ENCODE data around the gene OLAH. TPM values are rescaled to one million over a fixed set of nuclear protein-coding genes. Genes with fewer than 3 reads are reported as not detected.

OLAH gene
- total and polyA plus RNA-seq, 10 donors, result 0.80 to 17.5 (median 3.5) TPM; not detected in 1

DNA sequence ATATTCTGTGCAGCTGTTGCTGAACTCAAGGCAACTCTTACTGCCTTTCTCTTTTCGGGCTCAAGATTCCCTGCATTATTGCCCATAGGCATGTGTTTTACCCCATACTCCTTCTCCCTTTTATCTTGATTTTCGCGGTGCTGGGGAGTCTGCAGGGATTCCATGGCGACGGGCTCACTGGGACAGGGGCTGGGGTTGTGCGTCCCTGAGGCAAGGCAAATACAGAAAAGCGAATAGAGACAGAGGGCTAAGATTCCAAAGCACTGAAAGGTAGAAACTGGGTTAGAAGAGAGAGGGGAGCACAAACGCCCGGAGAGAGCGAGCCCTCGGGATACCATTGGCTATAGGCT lies 52.9 kb downstream of the OLAH start:
- intact Hi-C loops (cut with DNase I; ENCODE audit: low total_unique reads), result loop anchor here (10.0 kb wide), 1 partner anchor 142 kb away; the partner anchor contains the start of genes DCLRE1C and MEIG1
- Histone ChIP-seq H3K4me3 (peak overlapping the region; percentile 85 to 98 (median 94)), H3K27me3 (replicated peaks in 1 of 7) (no peaks in the 10 kb centered on the region), H3K4me1 (peaks cover 16 to 50% (median 38%) of the 10 kb centered on the region in 6 donors), H3K9me3 (no peaks in the 10 kb centered on the region), H3K27ac (peak overlapping the region; percentile 93 to 98 (median 96)), H3K36me3 (peaks cover 0 to 21% (median 8%) of the 10 kb centered on the region in 6 donors)
- 0 to 3% (median 1%) methylated on average over 11 of the region's 11 CpGs for WGBS, 5 donors
- no peak for DNase-seq
- TF ChIP-seq POLR2AphosphoS5 (IDR thresholded peaks at IDR 0.05) (no peak), POLR2A (IDR thresholded peaks at IDR 0.05) (no peak)
- TF ChIP-seq, protein P1, sequence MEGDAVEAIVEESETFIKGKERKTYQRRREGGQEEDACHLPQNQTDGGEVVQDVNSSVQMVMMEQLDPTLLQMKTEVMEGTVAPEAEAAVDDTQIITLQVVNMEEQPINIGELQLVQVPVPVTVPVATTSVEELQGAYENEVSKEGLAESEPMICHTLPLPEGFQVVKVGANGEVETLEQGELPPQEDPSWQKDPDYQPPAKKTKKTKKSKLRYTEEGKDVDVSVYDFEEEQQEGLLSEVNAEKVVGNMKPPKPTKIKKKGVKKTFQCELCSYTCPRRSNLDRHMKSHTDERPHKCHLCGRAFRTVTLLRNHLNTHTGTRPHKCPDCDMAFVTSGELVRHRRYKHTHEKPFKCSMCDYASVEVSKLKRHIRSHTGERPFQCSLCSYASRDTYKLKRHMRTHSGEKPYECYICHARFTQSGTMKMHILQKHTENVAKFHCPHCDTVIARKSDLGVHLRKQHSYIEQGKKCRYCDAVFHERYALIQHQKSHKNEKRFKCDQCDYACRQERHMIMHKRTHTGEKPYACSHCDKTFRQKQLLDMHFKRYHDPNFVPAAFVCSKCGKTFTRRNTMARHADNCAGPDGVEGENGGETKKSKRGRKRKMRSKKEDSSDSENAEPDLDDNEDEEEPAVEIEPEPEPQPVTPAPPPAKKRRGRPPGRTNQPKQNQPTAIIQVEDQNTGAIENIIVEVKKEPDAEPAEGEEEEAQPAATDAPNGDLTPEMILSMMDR (IDR thresholded peaks at IDR 0.05 in 8 of 11, conservative IDR thresholded peaks at IDR 0.05 in 3 of 11), result no peak

DNA sequence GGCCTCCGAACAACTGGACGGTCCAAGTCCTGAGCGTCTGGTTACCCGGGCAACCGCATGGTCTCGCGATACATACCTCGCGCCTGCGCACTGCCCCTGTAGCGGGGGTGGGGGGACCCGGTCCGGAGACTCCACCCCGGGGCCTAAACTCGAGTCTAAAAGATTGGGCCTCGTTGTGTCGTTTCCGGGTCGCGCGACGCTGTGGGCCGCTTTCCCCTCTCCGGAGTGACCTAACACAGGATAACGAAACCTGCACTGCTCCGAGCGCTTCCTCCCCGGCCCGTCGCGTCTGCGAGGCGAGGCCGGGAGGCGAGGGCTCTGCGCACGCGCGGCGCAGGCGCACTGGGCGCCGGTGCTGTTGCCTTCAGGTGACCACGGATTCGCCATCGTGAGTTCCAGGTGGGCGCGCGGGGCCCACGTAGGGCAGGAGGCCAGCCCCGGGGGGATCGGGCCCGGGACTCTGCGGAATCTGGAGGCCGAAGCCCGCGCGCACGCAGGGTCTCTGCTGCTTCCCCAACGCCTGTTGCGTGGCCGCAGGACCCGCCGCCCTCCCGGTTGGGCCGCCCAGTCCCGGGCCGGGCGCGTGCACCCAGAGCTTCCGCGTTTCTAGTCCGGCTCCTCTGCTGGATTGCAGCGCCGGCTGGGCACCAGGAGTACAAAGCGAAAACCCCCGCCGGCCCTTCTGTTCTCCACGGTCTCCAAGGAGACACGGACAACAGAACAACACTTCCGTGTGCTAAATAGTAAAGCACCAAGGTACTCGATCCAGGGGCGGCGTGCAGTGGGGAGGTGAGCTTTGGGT lies 53.5 kb downstream of the OLAH start, which contains the start of gene RPP38:
Gene RPP38, plus strand, starts transcription at position 345 of the 802 bp plus-strand sequence. CDS start 5,960 bp downstream, outside the sequence.
- 0% methylated on average over 31 to 84 of the region's 84 CpGs for WGBS, 5 donors
- H3K4me1 ChIP-seq, result peaks cover 16 to 52% (median 38%) of the 10 kb centered on the region in 6 donors
- H3K27ac ChIP-seq, result peak within 1 kb of the TSS; percentile 93 to 98 (median 96)
- intact Hi-C loops (cut with DNase I; ENCODE audit: low total_unique reads), result loop anchor here (10.0 kb wide), 1 partner anchor 142 kb away; the partner anchor contains the start of genes DCLRE1C and MEIG1
- H3K4me3 ChIP-seq, result peak within 1 kb of the TSS; percentile 85 to 98 (median 94)
- no peaks in the 10 kb centered on the region for H3K27me3 ChIP-seq (replicated peaks in 1 of 7)
- H3K36me3 ChIP-seq, result peaks cover 0 to 27% (median 11%) of the 10 kb centered on the region in 6 donors
- peak; percentile 98 for DNase-seq
- TF ChIP-seq POLR2AphosphoS5 (IDR thresholded peaks at IDR 0.05), result peak; percentile 93 to 95 (median 94)
- TF ChIP-seq, protein P1 (IDR thresholded peaks at IDR 0.05 in 8 of 11, conservative IDR thresholded peaks at IDR 0.05 in 3 of 11), result peak in 1 of 11 experiments; percentile 28
- peak in 1 of 3 donors; percentile 54 for TF ChIP-seq POLR2A (IDR thresholded peaks at IDR 0.05)
- no peaks in the 10 kb centered on the region for H3K9me3 ChIP-seq

DNA sequence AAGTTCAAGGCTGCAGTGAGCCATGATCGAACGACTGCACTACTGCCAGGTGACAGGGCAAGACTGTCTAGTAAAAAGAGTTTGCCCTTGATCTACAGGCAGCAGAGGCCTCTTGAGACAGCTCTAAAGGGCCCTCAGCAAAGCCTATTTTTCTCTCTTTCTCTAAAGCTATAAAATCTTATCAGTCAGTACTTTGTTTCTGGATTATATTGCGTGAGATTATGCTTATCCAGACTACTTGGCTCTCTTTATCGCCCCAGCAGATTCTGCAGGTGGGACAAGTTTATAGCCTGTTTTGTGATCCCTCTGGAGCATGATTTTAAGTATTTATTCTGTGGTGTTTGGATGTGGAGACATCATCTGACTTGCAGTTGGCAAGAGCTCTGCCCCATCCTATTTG lies 56.1 kb downstream of the OLAH start:
- intact Hi-C loops (cut with DNase I; ENCODE audit: low total_unique reads), result loop anchor here (10.0 kb wide), 2 partner anchors 145 to 605 kb away; partner anchors contain the start of genes DCLRE1C and MEIG1
- Histone ChIP-seq H3K27ac (no peak overlapping the region), H3K27me3 (replicated peaks in 1 of 7) (no peaks in the 10 kb centered on the region), H3K4me1 (peaks cover 16 to 52% (median 38%) of the 10 kb centered on the region in 6 donors), H3K36me3 (peaks cover 6 to 54% (median 38%) of the 10 kb centered on the region in 6 donors), H3K9me3 (no peaks in the 10 kb centered on the region), H3K4me3 (no peak overlapping the region)
- TF ChIP-seq POLR2A (IDR thresholded peaks at IDR 0.05), result no peak
- no peak for TF ChIP-seq POLR2AphosphoS5 (IDR thresholded peaks at IDR 0.05)
- WGBS, 5 donors, result 86 to 94% (median 91%) methylated on average over 4 of the region's 4 CpGs
- no peak for DNase-seq

DNA sequence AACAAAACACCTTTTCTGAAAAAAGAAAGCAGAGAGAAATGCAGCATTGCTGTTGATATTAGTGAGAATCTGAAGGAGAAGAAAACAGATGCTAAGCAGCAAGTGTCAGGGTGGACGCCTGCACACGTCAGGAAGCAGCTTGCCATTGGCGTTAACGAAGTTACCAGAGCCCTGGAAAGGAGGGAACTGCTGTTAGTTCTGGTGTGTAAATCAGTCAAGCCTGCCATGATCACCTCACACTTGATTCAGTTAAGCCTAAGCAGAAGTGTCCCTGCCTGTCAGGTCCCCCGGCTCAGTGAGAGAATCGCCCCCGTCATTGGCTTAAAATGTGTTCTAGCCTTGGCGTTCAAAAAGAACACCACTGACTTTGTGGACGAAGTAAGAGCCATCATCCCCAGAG lies 59.8 kb downstream of the OLAH start:
- H3K27me3 ChIP-seq (replicated peaks in 1 of 7), result no peaks in the 10 kb centered on the region
- no peak for DNase-seq
- no peak overlapping the region for H3K27ac ChIP-seq
- TF ChIP-seq POLR2A (IDR thresholded peaks at IDR 0.05) (no peak), POLR2AphosphoS5 (IDR thresholded peaks at IDR 0.05) (no peak)
- TF ChIP-seq, protein P1 (IDR thresholded peaks at IDR 0.05 in 8 of 11, conservative IDR thresholded peaks at IDR 0.05 in 3 of 11), result no peak
- no peaks in the 10 kb centered on the region for H3K9me3 ChIP-seq
- WGBS, 5 donors, result 87 to 92% (median 90%) methylated on average over 9 of the region's 9 CpGs
- H3K36me3 ChIP-seq, result peaks cover 8 to 84% (median 57%) of the 10 kb centered on the region in 6 donors
- H3K4me3 ChIP-seq, result no peak overlapping the region
- peaks cover 6 to 44% (median 27%) of the 10 kb centered on the region in 6 donors for H3K4me1 ChIP-seq
- intact Hi-C loops (cut with DNase I; ENCODE audit: low total_unique reads), result loop anchor here (10.0 kb wide), 1 partner anchor 609 kb away; no protein-coding TSS in a partner anchor

Measured in spleen (tissue), 11 donors.